Measurements from ENCODE around the gene COX4I2. TPM values are rescaled to one million over a fixed set of nuclear protein-coding genes. Genes with fewer than 3 reads are reported as not detected.
A peak's percentile ranks its signal among the peaks of the same experiment; 100 is the strongest.

The COX4I2 gene
- total RNA-seq, 1 donor from 2014 or later: not detected

- H3K27ac Mint-ChIP-seq (ENCODE audit: unreplicated experiment): peak overlapping the region; percentile 70
Measured at GRCh38 chr20:31675828-31676608, 38.3 kb downstream of the COX4I2 start.

GRCh38 chr20:31676609-31676989, 38.9 kb downstream of the COX4I2 start:
- Mint-ChIP-seq H3K27ac (ENCODE audit: unreplicated experiment) (peak overlapping the region; percentile 70), H3K36me3 (ENCODE audit: unreplicated experiment) (peaks cover 15% of the 10 kb centered on the region), H3K9me3 (ENCODE audit: unreplicated experiment) (no peaks in the 10 kb centered on the region), H3K4me1 (ENCODE audit: unreplicated experiment) (peaks cover 58% of the 10 kb centered on the region), H3K4me3 (ENCODE audit: unreplicated experiment) (no peak overlapping the region), H3K27me3 (ENCODE audit: unreplicated experiment) (no peaks in the 10 kb centered on the region)
- TF ChIP-seq CTCF (IDR thresholded peaks at IDR 0.05): no peak
- DNase-seq (ENCODE audit: extremely low spot score, unreplicated experiment): no peak

More at GRCh38 chr20:31675828-31676608, 38.3 kb downstream of the COX4I2 start:
- peaks cover 55% of the 10 kb centered on the region for H3K4me1 Mint-ChIP-seq (ENCODE audit: unreplicated experiment)
- no peaks in the 10 kb centered on the region for H3K9me3 Mint-ChIP-seq (ENCODE audit: unreplicated experiment)
- H3K36me3 Mint-ChIP-seq (ENCODE audit: unreplicated experiment): peaks cover 15% of the 10 kb centered on the region
- TF ChIP-seq CTCF (IDR thresholded peaks at IDR 0.05): no peak
- DNase-seq (ENCODE audit: extremely low spot score, unreplicated experiment): no peak
- H3K4me3 Mint-ChIP-seq (ENCODE audit: unreplicated experiment): no peak overlapping the region
- H3K27me3 Mint-ChIP-seq (ENCODE audit: unreplicated experiment): no peaks in the 10 kb centered on the region

- no peaks in the 10 kb centered on the region for H3K9me3 Mint-ChIP-seq (ENCODE audit: unreplicated experiment)
- H3K27ac Mint-ChIP-seq (ENCODE audit: unreplicated experiment): peak overlapping the region; percentile 58
- H3K4me3 Mint-ChIP-seq (ENCODE audit: unreplicated experiment): no peak overlapping the region
- TF ChIP-seq CTCF (IDR thresholded peaks at IDR 0.05): no peak
- peaks cover 13% of the 10 kb centered on the region for H3K36me3 Mint-ChIP-seq (ENCODE audit: unreplicated experiment)
- DNase-seq (ENCODE audit: extremely low spot score, unreplicated experiment): no peak
- H3K4me1 Mint-ChIP-seq (ENCODE audit: unreplicated experiment): peaks cover 62% of the 10 kb centered on the region
- no peaks in the 10 kb centered on the region for H3K27me3 Mint-ChIP-seq (ENCODE audit: unreplicated experiment)
Measured at GRCh38 chr20:31677553-31678260, 40.0 kb downstream of the COX4I2 start.

GRCh38 chr20:31678389-31679356, 41.0 kb downstream of the COX4I2 start:
- no peaks in the 10 kb centered on the region for H3K27me3 Mint-ChIP-seq (ENCODE audit: unreplicated experiment)
- H3K27ac Mint-ChIP-seq (ENCODE audit: unreplicated experiment): peak overlapping the region; percentile 48
- H3K9me3 Mint-ChIP-seq (ENCODE audit: unreplicated experiment): no peaks in the 10 kb centered on the region
- H3K4me1 Mint-ChIP-seq (ENCODE audit: unreplicated experiment): peaks cover 68% of the 10 kb centered on the region
- no peak for TF ChIP-seq CTCF (IDR thresholded peaks at IDR 0.05)
- no peak overlapping the region for H3K4me3 Mint-ChIP-seq (ENCODE audit: unreplicated experiment)
- DNase-seq (ENCODE audit: extremely low spot score, unreplicated experiment): no peak
- peaks cover 13% of the 10 kb centered on the region for H3K36me3 Mint-ChIP-seq (ENCODE audit: unreplicated experiment)

All from osteocyte (in vitro differentiated cells).